PFSK-1 (cell line): ENCODE results near the gene DOLPP1.

ENCODE experiments used
- POLR2AphosphoS5 ChIP-seq: IDR thresholded peaks from 2 replicates; pipeline ENCODE4 v1.6.1; 2012; ENCODE audit warnings: low read depth, mild to moderate bottlenecking, control low read depth, low read length, moderate library complexity
- SIN3A ChIP-seq: IDR thresholded peaks from 2 replicates; pipeline ENCODE4 v1.6.1; 2012; ENCODE audit warnings: mild to moderate bottlenecking, low read length, moderate library complexity, borderline replicate concordance; ENCODE audit not compliant: insufficient read depth
- TAF1 ChIP-seq: IDR thresholded peaks from 2 replicates; pipeline ENCODE4 v1.6.1; 2012; ENCODE audit warnings: low read length, control low read depth, borderline replicate concordance; ENCODE audit not compliant: insufficient read depth
- TF ChIP-seq, protein P1 (sequence below), 2 experiments: IDR thresholded peaks; 2 replicates each; pipeline versions ENCODE4 v1.6.1 to v1.8.0; 2011 to 2012; ENCODE audit warnings: low read depth in 2 of 2, low read length in 2 of 2, control low read depth in 1 of 2, inconsistent platforms in 1 of 2, mild to moderate bottlenecking in 1 of 2, moderate library complexity in 1 of 2; ENCODE audit not compliant: insufficient read depth in 1 of 2

DNA sequence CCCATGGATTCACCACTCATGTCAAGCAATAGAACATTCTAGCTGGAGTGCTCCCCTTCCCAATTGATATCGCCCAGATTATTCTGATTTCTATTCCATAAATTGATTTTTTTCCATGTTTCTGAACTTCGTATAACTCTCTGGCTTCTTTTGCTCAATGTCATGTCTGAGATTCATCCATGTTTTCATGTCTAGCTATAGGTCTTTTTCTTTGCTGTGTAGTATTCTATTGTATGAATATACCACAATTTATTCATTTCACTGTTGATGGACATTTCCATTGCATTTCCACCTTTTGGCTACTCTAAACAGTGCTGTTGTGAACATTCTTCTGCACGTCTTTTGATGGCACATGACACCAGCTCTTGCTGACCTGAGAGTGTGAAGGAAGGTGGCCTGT is 49.9 kb downstream of the DOLPP1 start:
- TF ChIP-seq POLR2AphosphoS5, result no peak
- no peak for TF ChIP-seq TAF1
- TF ChIP-seq, protein P1, sequence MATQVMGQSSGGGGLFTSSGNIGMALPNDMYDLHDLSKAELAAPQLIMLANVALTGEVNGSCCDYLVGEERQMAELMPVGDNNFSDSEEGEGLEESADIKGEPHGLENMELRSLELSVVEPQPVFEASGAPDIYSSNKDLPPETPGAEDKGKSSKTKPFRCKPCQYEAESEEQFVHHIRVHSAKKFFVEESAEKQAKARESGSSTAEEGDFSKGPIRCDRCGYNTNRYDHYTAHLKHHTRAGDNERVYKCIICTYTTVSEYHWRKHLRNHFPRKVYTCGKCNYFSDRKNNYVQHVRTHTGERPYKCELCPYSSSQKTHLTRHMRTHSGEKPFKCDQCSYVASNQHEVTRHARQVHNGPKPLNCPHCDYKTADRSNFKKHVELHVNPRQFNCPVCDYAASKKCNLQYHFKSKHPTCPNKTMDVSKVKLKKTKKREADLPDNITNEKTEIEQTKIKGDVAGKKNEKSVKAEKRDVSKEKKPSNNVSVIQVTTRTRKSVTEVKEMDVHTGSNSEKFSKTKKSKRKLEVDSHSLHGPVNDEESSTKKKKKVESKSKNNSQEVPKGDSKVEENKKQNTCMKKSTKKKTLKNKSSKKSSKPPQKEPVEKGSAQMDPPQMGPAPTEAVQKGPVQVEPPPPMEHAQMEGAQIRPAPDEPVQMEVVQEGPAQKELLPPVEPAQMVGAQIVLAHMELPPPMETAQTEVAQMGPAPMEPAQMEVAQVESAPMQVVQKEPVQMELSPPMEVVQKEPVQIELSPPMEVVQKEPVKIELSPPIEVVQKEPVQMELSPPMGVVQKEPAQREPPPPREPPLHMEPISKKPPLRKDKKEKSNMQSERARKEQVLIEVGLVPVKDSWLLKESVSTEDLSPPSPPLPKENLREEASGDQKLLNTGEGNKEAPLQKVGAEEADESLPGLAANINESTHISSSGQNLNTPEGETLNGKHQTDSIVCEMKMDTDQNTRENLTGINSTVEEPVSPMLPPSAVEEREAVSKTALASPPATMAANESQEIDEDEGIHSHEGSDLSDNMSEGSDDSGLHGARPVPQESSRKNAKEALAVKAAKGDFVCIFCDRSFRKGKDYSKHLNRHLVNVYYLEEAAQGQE (IDR thresholded peaks at IDR 0.05; ENCODE audit: insufficient read depth in 1 of 2, low read depth in 2 of 2, low read length in 2 of 2), result no peak
- TF ChIP-seq SIN3A, result no peak
